K562 (cell line): Measurements from ENCODE around the gene RSPH9. TPM values are rescaled to one million over a fixed set of nuclear protein-coding genes. Genes with fewer than 3 reads are reported as not detected.

Experiments
- ARNT ChIP-seq, 2 experiments: fragments of 450-650 bp; IDR thresholded peaks; 2 replicates each; pipeline ENCODE4 v1.6.1; 2016; ENCODE audit warnings: mild to moderate bottlenecking in 1 of 2
- CBFA2T3 ChIP-seq: fragments of 450-650 bp; IDR thresholded peaks from 2 replicates; pipeline ENCODE4 v1.6.1; 2017
- GABPB1 ChIP-seq: sonication (generic); formaldehyde crosslinking; IDR thresholded peaks from 2 replicates; pipeline ENCODE4 v1.8.0; 2022; ENCODE audit warnings: mild to moderate bottlenecking, missing genetic modification reagents
- HIVEP1 ChIP-seq: fragments of 250-450 bp; sonication (Bioruptor Pico); IDR thresholded peaks from 2 replicates; pipeline ENCODE4 v1.4.0; 2020; ENCODE audit warnings: mild to moderate bottlenecking
- HMBOX1 ChIP-seq: sonication (generic); IDR thresholded peaks from 2 replicates; pipeline ENCODE4 v1.6.1; 2016
- KAT2B ChIP-seq: IDR thresholded peaks from one replicate; pipeline ENCODE4 v1.6.1; 2012; ENCODE audit warnings: low read depth, mild to moderate bottlenecking, control low read depth, inconsistent platforms, low read length, moderate library complexity
- KDM1A ChIP-seq, 2 experiments: fragments of 450-650 bp; IDR thresholded peaks; 2 replicates each; pipeline ENCODE4 v1.6.1; 2016; ENCODE audit warnings: mild to moderate bottlenecking in 2 of 2
- NFE2L1 ChIP-seq: fragments of 450-650 bp; IDR thresholded peaks from 2 replicates; pipeline ENCODE4 v1.6.1; 2016; ENCODE audit warnings: missing genetic modification characterization, low read depth, mild to moderate bottlenecking, missing compliant biosample characterization, moderate library complexity, borderline replicate concordance
- NR4A1 ChIP-seq, 2 experiments: fragments of 250-450 bp in 1 of 2; fragments of 450-650 bp in 1 of 2; sonication (Bioruptor Pico) in 1 of 2; IDR thresholded peaks; 2 replicates each; pipeline versions ENCODE4 v1.4.0 to v1.6.1; 2016 to 2020; ENCODE audit warnings: mild to moderate bottlenecking in 2 of 2, missing compliant biosample characterization in 1 of 2, missing genetic modification characterization in 1 of 2, moderate library complexity in 1 of 2
- RCOR1 ChIP-seq, 2 experiments: IDR thresholded peaks; 2 replicates each; pipeline ENCODE4 v1.6.1; 2012; ENCODE audit warnings: low read depth in 2 of 2, low read length in 2 of 2, borderline replicate concordance in 1 of 2, improper control_type of control experiment in 1 of 2
- TARDBP ChIP-seq: fragments of 450-650 bp; IDR thresholded peaks from 2 replicates; pipeline ENCODE4 v1.6.1; 2016
- TBL1XR1 ChIP-seq, 2 experiments: IDR thresholded peaks; 2 replicates each; pipeline ENCODE4 v1.6.1; 2012; ENCODE audit warnings: improper control_type of control experiment in 2 of 2, low read length in 2 of 2, mild to moderate bottlenecking in 1 of 2
- TCFL5 ChIP-seq: fragments of 250-450 bp; sonication (Bioruptor Pico); conservative IDR thresholded peaks from 2 replicates; pipeline ENCODE4 v1.6.1; 2021; ENCODE audit warnings: mild to moderate bottlenecking, moderate library complexity, matching md5 sums
- TEAD4 ChIP-seq, 2 experiments: sonication (generic) in 1 of 2; formaldehyde crosslinking in 1 of 2; IDR thresholded peaks; 2 replicates each; pipeline versions ENCODE4 v1.6.1 to v1.8.0; 2012 to 2022; ENCODE audit warnings: borderline replicate concordance in 1 of 2, inconsistent platforms in 1 of 2, low read length in 1 of 2, mild to moderate bottlenecking in 1 of 2, missing genetic modification reagents in 1 of 2
- TRIM24 ChIP-seq, 2 experiments: fragments of 450-650 bp; IDR thresholded peaks; 2 replicates each; pipeline ENCODE4 v1.6.1; 2016
- TRIM28 ChIP-seq: fragments of 450-650 bp; IDR thresholded peaks from 2 replicates; pipeline ENCODE4 v1.6.1; 2017
- polyA plus RNA-seq, 8 experiments: library from polyadenylated mRNA; depleted of rRNA in 4 of 8; stranded (reverse) in 5 of 8; unstranded in 3 of 8; fragments of >200 nt; fragmentation: Nextera tagmentation in 2 of 8; fragmentation: Illumina TruSeq in 1 of 8; extraction: Ambion mirVana in 2 of 8; extraction: Trizol in 1 of 8; gene quantifications; 2 replicates each; pipeline versions ENCODE4 v1.2.1 to v1.2.3, GENCODE V29; 2011 to 2014; ENCODE audit warnings: inconsistent platforms in 1 of 8, missing spikeins in 1 of 8
- total RNA-seq, 7 experiments: library from RNA; depleted of rRNA in 6 of 7; stranded (reverse); fragments of >200 nt in 6 of 7; fragmentation: Illumina TruSeq in 2 of 7; extraction: Trizol in 2 of 7; gene quantifications; 2 replicates each; pipeline versions ENCODE4 v1.2.1 to v1.2.3, GENCODE V29; 2011 to 2021; ENCODE audit warnings: low replicate concordance in 1 of 7
- TF ChIP-seq, protein P1 (sequence below): sonication (generic); formaldehyde crosslinking; IDR thresholded peaks from 2 replicates; pipeline ENCODE4 v1.4.0; 2020; ENCODE audit warnings: mild to moderate bottlenecking, missing genetic modification reagents
- TF ChIP-seq, protein P2 (sequence below): sonication (generic); formaldehyde crosslinking; IDR thresholded peaks from 2 replicates; pipeline ENCODE4 v1.8.0; 2022; ENCODE audit warnings: mild to moderate bottlenecking, missing genetic modification reagents, borderline replicate concordance
- TF ChIP-seq, protein P3 (sequence below): fragments of 450-650 bp; formaldehyde crosslinking; IDR thresholded peaks from 2 replicates; pipeline ENCODE4 v1.4.0; 2022; ENCODE audit warnings: mild to moderate bottlenecking, moderate library complexity
- TF ChIP-seq, protein P4 (sequence below): fragments of 250-450 bp; sonication (Bioruptor Pico); IDR thresholded peaks from 2 replicates; pipeline ENCODE4 v1.8.0; 2022; ENCODE audit warnings: inconsistent platforms

Gene RSPH9
- total and polyA plus RNA-seq, 9 of the 15 experiments (the other 6 are each of a cell fraction or from before 2014, with no cell fraction given), result 0.05 to 0.60 (median 0.39) TPM; not detected in 6

GRCh38 chr6:43714311-43715055 lies 69.6 kb downstream of the RSPH9 start (continued):
- TF ChIP-seq TRIM24 (IDR thresholded peaks at IDR 0.05) (peak; percentile 80 to 85), HMBOX1 (peak; percentile 79), TEAD4 (IDR thresholded peaks at IDR 0.05; ENCODE audit: low read length) (peak; percentile 69; the same call in 1 of the 2 replicates), TEAD4 (CRISPR knock-in tag; IDR thresholded peaks at IDR 0.05; ENCODE audit: borderline replicate concordance) (no peak), GABPB1 (CRISPR knock-in tag) (peak; percentile 30; the same call in 1 of the 2 replicates), RCOR1 (IDR thresholded peaks at IDR 0.05; ENCODE audit: borderline replicate concordance in 1 of 2, low read depth in 2 of 2, low read length in 2 of 2) (peak in 1 of 2 experiments; percentile 67; a peak in 1 of 4 replicates), NR4A1 (CRISPR knock-in tag; IDR thresholded peaks at IDR 0.05) (no peak; the same call in 1 of the 2 replicates), NR4A1 (tag; IDR thresholded peaks at IDR 0.05) (no peak), KAT2B (no peak), TCFL5 (CRISPR knock-in tag) (no peak), CBFA2T3 (peak; percentile 76), TBL1XR1 (IDR thresholded peaks at IDR 0.05; ENCODE audit: low read length in 2 of 2) (peak in 1 of 2 experiments; percentile 53; a peak in 1 of 4 replicates), TARDBP (no peak), KDM1A (IDR thresholded peaks at IDR 0.05) (peak in 1 of 2 experiments; percentile 33; a peak in 1 of 4 replicates), ARNT (IDR thresholded peaks at IDR 0.05) (0 out of 4 replicates have a peak, but pooled peaks of 1 of the 2 experiments have one; percentile 29), TRIM28 (no peak), NFE2L1 (no peak), HIVEP1 (CRISPR knock-in tag) (0 out of 2 replicates have a peak, but pooled peaks have one; percentile 49)
- TF ChIP-seq, protein P1, sequence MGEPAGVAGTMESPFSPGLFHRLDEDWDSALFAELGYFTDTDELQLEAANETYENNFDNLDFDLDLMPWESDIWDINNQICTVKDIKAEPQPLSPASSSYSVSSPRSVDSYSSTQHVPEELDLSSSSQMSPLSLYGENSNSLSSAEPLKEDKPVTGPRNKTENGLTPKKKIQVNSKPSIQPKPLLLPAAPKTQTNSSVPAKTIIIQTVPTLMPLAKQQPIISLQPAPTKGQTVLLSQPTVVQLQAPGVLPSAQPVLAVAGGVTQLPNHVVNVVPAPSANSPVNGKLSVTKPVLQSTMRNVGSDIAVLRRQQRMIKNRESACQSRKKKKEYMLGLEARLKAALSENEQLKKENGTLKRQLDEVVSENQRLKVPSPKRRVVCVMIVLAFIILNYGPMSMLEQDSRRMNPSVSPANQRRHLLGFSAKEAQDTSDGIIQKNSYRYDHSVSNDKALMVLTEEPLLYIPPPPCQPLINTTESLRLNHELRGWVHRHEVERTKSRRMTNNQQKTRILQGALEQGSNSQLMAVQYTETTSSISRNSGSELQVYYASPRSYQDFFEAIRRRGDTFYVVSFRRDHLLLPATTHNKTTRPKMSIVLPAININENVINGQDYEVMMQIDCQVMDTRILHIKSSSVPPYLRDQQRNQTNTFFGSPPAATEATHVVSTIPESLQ (CRISPR knock-in tag), result no peak
- TF ChIP-seq, protein P2, sequence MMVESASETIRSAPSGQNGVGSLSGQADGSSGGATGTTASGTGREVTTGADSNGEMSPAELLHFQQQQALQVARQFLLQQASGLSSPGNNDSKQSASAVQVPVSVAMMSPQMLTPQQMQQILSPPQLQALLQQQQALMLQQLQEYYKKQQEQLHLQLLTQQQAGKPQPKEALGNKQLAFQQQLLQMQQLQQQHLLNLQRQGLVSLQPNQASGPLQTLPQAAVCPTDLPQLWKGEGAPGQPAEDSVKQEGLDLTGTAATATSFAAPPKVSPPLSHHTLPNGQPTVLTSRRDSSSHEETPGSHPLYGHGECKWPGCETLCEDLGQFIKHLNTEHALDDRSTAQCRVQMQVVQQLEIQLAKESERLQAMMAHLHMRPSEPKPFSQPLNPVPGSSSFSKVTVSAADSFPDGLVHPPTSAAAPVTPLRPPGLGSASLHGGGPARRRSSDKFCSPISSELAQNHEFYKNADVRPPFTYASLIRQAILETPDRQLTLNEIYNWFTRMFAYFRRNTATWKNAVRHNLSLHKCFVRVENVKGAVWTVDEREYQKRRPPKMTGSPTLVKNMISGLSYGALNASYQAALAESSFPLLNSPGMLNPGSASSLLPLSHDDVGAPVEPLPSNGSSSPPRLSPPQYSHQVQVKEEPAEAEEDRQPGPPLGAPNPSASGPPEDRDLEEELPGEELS (CRISPR knock-in tag), result no peak
- TF ChIP-seq, protein P3, sequence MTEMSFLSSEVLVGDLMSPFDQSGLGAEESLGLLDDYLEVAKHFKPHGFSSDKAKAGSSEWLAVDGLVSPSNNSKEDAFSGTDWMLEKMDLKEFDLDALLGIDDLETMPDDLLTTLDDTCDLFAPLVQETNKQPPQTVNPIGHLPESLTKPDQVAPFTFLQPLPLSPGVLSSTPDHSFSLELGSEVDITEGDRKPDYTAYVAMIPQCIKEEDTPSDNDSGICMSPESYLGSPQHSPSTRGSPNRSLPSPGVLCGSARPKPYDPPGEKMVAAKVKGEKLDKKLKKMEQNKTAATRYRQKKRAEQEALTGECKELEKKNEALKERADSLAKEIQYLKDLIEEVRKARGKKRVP, result peak; percentile 60; the same call in 1 of the 2 replicates
- TF ChIP-seq, protein P4, sequence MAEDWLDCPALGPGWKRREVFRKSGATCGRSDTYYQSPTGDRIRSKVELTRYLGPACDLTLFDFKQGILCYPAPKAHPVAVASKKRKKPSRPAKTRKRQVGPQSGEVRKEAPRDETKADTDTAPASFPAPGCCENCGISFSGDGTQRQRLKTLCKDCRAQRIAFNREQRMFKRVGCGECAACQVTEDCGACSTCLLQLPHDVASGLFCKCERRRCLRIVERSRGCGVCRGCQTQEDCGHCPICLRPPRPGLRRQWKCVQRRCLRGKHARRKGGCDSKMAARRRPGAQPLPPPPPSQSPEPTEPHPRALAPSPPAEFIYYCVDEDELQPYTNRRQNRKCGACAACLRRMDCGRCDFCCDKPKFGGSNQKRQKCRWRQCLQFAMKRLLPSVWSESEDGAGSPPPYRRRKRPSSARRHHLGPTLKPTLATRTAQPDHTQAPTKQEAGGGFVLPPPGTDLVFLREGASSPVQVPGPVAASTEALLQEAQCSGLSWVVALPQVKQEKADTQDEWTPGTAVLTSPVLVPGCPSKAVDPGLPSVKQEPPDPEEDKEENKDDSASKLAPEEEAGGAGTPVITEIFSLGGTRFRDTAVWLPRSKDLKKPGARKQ, result no peak
